SU-DHL-6 (cell line): ENCODE measurements around the gene PHLDB1.

ENCODE experiments used
- H2AFZ ChIP-seq: fragments of 200-600 bp; sonication (generic); 2 replicates; pipeline ENCODE4 v1.6.1; 2014; ENCODE audit warnings: low read depth, mild to moderate bottlenecking, moderate library complexity, mixed read lengths, antibody characterized with exemption, low read length; ENCODE audit not compliant: severe bottlenecking
- H3F3A ChIP-seq: fragments of 200-600 bp; shearing (Covaris generic); 2 replicates; pipeline ENCODE4 v1.6.0; 2016; ENCODE audit warnings: antibody characterized with exemption, mild to moderate bottlenecking; ENCODE audit not compliant: insufficient read depth
- H3K27ac ChIP-seq: fragments of 200-600 bp; sonication (generic); 2 replicates; pipeline ENCODE4 v1.5.1; 2016; ENCODE audit warnings: low read depth, mild to moderate bottlenecking, low read length, moderate library complexity, mixed read lengths
- H3K27me3 ChIP-seq: fragments of 200-600 bp; sonication (generic), shearing (Covaris generic); 2 replicates; pipeline ENCODE4 v1.6.0; 2014; ENCODE audit warnings: mild to moderate bottlenecking, low read length
- H3K36me3 ChIP-seq: fragments of 200-600 bp; sonication (generic); 2 replicates; pipeline ENCODE4 v1.6.1; 2014; ENCODE audit warnings: mild to moderate bottlenecking, low read length, mixed read lengths
- H3K4me2 ChIP-seq: fragments of 300-600, 200-600 bp; shearing (Covaris generic), sonication (generic); 2 replicates; pipeline ENCODE4 v1.6.0; 2014; ENCODE audit warnings: low read length, low read depth, mild to moderate bottlenecking; ENCODE audit not compliant: poor library complexity, severe bottlenecking
- H3K4me3 ChIP-seq: fragments of 200-600 bp; sonication (generic); 2 replicates; pipeline ENCODE4 v1.5.1; 2014; ENCODE audit warnings: antibody characterized with exemption, low read length, mild to moderate bottlenecking, mixed read lengths; ENCODE audit not compliant: insufficient read depth, poor library complexity, severe bottlenecking
- H3K79me2 ChIP-seq: fragments of 200-600 bp; sonication (generic); 2 replicates; pipeline ENCODE4 v1.6.1; 2014; ENCODE audit warnings: mild to moderate bottlenecking, low read length, moderate library complexity; ENCODE audit not compliant: insufficient read depth
- H3K9ac ChIP-seq: fragments of 200-600 bp; sonication (generic); 2 replicates; pipeline ENCODE4 v1.7.0; 2014; ENCODE audit warnings: mild to moderate bottlenecking, low read length
- H3K9me2 ChIP-seq: fragments of 200-600 bp; sonication (generic); replicated peaks from 2 replicates; pipeline ENCODE4 v1.6.1; 2014; ENCODE audit warnings: low read length; ENCODE audit not compliant: insufficient read depth
- H3K9me3 ChIP-seq: fragments of 200-600 bp; sonication (generic); 2 replicates; pipeline ENCODE4 v1.6.1; 2014; ENCODE audit warnings: low read length, mixed read lengths; ENCODE audit not compliant: insufficient read depth
- H4K20me1 ChIP-seq: fragments of 200-600 bp; sonication (generic); 2 replicates; pipeline ENCODE4 v1.6.1; 2014; ENCODE audit warnings: low read depth, mild to moderate bottlenecking, antibody characterized with exemption, low read length, moderate library complexity, mixed read lengths
- EZH2phosphoT487 ChIP-seq: fragments of 200-600 bp; sonication (generic), shearing (Covaris generic); conservative IDR thresholded peaks from 2 replicates; pipeline ENCODE4 v1.6.1; 2018; ENCODE audit warnings: mild to moderate bottlenecking, antibody characterized with exemption, low read length, moderate library complexity, mixed read lengths
- TF ChIP-seq, protein P1 (sequence below): fragments of 200-600 bp; sonication (generic); IDR thresholded peaks from one replicate; pipeline ENCODE4 v1.5.1; 2017; ENCODE audit warnings: antibody characterized with exemption, mild to moderate bottlenecking, low read length, moderate library complexity; ENCODE audit not compliant: insufficient read depth, poor library complexity, severe bottlenecking

PHLDB1 gene

DNA sequence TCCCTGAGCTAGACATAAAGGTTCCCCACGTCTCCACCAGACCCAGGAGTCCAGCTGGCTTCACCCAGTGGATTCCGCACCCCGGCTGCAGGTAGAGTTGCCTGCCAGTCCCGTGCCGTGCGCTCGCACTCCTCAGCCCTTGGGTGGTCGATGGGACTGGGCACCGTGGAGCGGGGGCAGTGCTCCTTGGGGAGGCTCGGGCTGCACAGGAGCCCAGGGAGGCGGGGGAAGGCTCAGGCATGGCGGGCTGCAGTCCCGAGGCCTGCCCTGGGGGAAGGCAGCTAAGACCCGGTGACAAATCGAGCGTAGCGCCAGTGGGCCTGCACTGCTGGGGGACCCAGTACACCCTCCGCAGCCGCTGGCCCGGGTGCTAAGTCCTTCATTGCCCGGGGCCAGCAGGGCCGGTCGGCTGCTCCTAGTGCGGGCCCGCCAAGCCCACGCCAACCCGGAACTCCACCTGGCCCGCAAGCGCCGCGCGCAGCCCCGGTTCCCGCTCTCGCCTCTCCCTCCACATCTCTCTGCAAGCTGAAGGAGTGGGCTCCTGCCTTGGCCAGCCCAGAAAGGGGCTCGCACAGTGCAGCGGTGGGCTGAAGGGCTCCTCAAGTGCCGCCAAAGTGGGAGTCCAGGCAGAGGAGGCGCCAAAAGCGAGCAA lies 81.6 kb downstream of the PHLDB1 start:
- no peak overlapping the region for H3K27ac ChIP-seq
- no peak overlapping the region for H3K4me3 ChIP-seq
- H3K9ac ChIP-seq, result no peak overlapping the region
- H3K36me3 ChIP-seq, result no peaks in the 10 kb centered on the region
- TF ChIP-seq, protein P1, sequence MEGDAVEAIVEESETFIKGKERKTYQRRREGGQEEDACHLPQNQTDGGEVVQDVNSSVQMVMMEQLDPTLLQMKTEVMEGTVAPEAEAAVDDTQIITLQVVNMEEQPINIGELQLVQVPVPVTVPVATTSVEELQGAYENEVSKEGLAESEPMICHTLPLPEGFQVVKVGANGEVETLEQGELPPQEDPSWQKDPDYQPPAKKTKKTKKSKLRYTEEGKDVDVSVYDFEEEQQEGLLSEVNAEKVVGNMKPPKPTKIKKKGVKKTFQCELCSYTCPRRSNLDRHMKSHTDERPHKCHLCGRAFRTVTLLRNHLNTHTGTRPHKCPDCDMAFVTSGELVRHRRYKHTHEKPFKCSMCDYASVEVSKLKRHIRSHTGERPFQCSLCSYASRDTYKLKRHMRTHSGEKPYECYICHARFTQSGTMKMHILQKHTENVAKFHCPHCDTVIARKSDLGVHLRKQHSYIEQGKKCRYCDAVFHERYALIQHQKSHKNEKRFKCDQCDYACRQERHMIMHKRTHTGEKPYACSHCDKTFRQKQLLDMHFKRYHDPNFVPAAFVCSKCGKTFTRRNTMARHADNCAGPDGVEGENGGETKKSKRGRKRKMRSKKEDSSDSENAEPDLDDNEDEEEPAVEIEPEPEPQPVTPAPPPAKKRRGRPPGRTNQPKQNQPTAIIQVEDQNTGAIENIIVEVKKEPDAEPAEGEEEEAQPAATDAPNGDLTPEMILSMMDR, result no peak
- TF ChIP-seq EZH2phosphoT487, result no peak
- no peak overlapping the region for H3K4me2 ChIP-seq
- H3K79me2 ChIP-seq, result no peaks in the 10 kb centered on the region
- no peak overlapping the region for H2AFZ ChIP-seq
- H3K9me3 ChIP-seq, result no peaks in the 10 kb centered on the region
- H4K20me1 ChIP-seq, result no peaks in the 10 kb centered on the region
- no peaks in the 10 kb centered on the region for H3K27me3 ChIP-seq
- no peaks in the 10 kb centered on the region for H3K9me2 ChIP-seq
- H3F3A ChIP-seq, result no peaks in the 10 kb centered on the region

DNA sequence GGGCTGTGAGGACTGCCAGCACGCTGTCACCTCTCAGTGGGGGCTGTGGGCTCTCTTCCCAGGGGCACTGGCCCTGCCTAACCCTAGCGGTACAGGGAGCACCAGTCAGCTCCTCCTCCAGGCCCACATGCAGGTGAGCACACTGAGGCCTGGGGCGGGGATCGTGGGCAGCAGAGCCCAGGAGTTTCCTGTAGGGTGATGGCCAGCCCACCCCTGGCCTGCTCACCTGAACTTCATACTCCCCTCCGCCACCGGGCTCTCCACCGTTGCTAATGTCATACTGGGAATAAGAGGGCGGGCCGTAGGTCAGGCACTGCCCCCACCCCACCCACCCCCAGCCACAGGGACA lies 82.1 kb downstream of the PHLDB1 start:
- no peak for TF ChIP-seq EZH2phosphoT487
- TF ChIP-seq, protein P1, result no peak
- H3K9me3 ChIP-seq, result no peaks in the 10 kb centered on the region
- H3K79me2 ChIP-seq, result no peaks in the 10 kb centered on the region
- H3K9me2 ChIP-seq, result no peaks in the 10 kb centered on the region
- no peaks in the 10 kb centered on the region for H3F3A ChIP-seq
- H3K36me3 ChIP-seq, result no peaks in the 10 kb centered on the region
- H3K9ac ChIP-seq, result no peak overlapping the region
- no peak overlapping the region for H3K4me3 ChIP-seq
- H3K4me2 ChIP-seq, result no peak overlapping the region
- no peaks in the 10 kb centered on the region for H3K27me3 ChIP-seq
- H4K20me1 ChIP-seq, result no peaks in the 10 kb centered on the region
- no peak overlapping the region for H3K27ac ChIP-seq
- H2AFZ ChIP-seq, result no peak overlapping the region

DNA sequence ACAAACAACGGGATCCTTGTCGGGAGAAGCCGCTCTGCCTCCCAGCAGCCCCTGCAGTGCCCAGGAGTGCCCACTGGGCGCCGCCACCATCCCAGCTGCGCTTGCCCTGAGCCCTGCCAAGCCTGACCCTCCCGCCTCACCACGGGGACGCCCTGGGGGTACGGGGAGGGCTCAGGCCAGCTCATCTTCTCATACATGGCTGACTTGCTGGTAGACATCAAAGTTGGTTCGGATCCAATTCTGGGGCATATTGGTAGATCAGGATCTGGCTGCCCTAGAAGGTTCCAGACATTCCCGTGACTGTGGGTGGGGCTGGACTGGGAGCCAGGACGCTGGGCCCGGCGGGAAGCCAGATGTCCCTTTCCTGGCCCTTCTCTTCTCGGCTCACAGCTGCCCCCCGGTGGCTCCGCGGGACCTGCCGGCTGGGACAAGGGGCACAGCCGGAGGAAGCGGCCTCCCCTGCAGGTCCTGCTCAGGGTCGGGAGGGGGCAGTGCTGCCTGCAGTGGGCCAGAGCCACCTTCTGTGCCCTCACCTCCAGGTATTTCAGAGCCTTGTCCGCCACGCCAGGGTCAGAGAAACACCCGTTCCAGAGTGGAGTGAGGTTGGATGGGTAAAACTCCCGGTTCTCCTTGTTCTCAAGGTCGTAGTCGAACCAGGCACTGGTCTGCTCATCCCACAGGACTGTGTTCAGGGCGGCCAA lies 82.6 kb downstream of the PHLDB1 start:
- H3K4me3 ChIP-seq, result no peak overlapping the region
- peak overlapping the region; percentile 58 for H3K4me2 ChIP-seq
- H4K20me1 ChIP-seq, result no peaks in the 10 kb centered on the region
- peak overlapping the region; percentile 63 for H2AFZ ChIP-seq
- no peak overlapping the region for H3K27ac ChIP-seq
- no peaks in the 10 kb centered on the region for H3K27me3 ChIP-seq
- H3K9me3 ChIP-seq, result no peaks in the 10 kb centered on the region
- H3K36me3 ChIP-seq, result no peaks in the 10 kb centered on the region
- no peaks in the 10 kb centered on the region for H3K9me2 ChIP-seq
- TF ChIP-seq EZH2phosphoT487, result no peak
- TF ChIP-seq, protein P1, result peak; percentile 95
- H3K9ac ChIP-seq, result peak overlapping the region; percentile 46
- no peaks in the 10 kb centered on the region for H3K79me2 ChIP-seq
- no peaks in the 10 kb centered on the region for H3F3A ChIP-seq
